NB4 (cell line): ENCODE results near the gene AGBL1.

Source experiments
- POLR2A ChIP-seq: IDR thresholded peaks from 2 replicates; pipeline ENCODE4 v1.6.1; 2011; ENCODE audit warnings: mild to moderate bottlenecking; ENCODE audit not compliant: insufficient read length; ENCODE audit errors: extremely low read depth
- TF ChIP-seq, protein P1 (sequence below): IDR thresholded peaks from one replicate; pipeline ENCODE4 v1.5.1; 2012; ENCODE audit warnings: low read depth, low read length

DNA sequence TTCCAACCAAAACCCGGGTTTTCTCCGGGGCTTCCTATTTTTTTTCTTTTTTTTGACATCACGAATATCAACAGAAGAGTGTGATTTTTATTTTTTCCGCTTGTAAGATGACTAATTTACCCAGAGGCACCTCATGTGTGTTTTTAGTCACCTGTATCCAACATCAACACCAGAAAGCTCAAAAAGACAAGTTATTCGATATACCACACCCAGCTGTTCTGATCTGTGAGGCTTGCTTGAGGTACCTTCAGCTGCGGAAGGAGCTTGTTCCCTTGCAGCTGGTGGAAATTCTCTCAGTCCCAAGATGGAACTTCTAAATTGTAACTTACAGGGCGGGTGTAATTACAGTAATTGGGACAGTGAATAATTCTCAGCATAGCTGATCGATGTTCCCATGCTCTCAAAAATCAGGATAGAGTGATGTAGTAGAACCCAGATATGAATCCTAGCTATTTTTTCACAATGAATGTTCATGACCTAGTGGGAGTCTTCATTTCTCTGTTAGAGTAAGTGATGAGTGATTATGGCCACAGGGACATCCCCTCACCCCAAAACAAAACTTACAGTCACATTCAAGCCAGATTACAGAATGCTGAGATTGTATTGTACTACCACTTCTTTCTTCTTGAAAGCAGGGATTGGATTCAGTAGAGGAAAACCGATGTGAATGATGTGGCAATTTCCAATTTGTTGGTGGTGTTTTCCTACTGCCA is 232.1 kb downstream of the AGBL1 start:
- TF ChIP-seq, protein P1, sequence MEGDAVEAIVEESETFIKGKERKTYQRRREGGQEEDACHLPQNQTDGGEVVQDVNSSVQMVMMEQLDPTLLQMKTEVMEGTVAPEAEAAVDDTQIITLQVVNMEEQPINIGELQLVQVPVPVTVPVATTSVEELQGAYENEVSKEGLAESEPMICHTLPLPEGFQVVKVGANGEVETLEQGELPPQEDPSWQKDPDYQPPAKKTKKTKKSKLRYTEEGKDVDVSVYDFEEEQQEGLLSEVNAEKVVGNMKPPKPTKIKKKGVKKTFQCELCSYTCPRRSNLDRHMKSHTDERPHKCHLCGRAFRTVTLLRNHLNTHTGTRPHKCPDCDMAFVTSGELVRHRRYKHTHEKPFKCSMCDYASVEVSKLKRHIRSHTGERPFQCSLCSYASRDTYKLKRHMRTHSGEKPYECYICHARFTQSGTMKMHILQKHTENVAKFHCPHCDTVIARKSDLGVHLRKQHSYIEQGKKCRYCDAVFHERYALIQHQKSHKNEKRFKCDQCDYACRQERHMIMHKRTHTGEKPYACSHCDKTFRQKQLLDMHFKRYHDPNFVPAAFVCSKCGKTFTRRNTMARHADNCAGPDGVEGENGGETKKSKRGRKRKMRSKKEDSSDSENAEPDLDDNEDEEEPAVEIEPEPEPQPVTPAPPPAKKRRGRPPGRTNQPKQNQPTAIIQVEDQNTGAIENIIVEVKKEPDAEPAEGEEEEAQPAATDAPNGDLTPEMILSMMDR, result no peak
- TF ChIP-seq POLR2A, result no peak
